Measurements from ENCODE around the gene IMMP2L. TPM values are rescaled to one million over a fixed set of nuclear protein-coding genes. Genes with fewer than 3 reads are reported as not detected.
A peak's percentile ranks its signal among the peaks of the same experiment; 100 is the strongest.

The IMMP2L gene
- total RNA-seq, 1 experiment from 2014 or later = 13.6 TPM

DNA sequence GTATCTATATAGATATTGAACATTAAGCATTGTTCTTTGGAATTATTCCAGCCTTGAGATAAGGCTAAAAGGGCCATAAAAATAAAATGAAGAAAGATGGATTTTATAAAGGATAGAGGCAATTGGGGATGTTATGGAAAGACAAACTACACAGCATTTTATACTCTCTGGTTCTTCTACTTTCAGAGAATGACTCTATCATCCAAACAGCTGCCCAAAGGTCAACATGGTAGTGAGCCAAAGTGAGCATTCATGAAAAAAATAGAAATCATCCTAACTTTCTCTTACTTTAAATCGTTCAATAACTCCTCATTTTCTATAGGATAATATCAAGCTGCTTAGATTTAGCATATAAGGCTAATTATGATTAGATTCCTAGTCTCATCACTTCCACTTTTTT is 25.2 kb downstream of the IMMP2L start (continued):
- TF ChIP-seq, protein P1, sequence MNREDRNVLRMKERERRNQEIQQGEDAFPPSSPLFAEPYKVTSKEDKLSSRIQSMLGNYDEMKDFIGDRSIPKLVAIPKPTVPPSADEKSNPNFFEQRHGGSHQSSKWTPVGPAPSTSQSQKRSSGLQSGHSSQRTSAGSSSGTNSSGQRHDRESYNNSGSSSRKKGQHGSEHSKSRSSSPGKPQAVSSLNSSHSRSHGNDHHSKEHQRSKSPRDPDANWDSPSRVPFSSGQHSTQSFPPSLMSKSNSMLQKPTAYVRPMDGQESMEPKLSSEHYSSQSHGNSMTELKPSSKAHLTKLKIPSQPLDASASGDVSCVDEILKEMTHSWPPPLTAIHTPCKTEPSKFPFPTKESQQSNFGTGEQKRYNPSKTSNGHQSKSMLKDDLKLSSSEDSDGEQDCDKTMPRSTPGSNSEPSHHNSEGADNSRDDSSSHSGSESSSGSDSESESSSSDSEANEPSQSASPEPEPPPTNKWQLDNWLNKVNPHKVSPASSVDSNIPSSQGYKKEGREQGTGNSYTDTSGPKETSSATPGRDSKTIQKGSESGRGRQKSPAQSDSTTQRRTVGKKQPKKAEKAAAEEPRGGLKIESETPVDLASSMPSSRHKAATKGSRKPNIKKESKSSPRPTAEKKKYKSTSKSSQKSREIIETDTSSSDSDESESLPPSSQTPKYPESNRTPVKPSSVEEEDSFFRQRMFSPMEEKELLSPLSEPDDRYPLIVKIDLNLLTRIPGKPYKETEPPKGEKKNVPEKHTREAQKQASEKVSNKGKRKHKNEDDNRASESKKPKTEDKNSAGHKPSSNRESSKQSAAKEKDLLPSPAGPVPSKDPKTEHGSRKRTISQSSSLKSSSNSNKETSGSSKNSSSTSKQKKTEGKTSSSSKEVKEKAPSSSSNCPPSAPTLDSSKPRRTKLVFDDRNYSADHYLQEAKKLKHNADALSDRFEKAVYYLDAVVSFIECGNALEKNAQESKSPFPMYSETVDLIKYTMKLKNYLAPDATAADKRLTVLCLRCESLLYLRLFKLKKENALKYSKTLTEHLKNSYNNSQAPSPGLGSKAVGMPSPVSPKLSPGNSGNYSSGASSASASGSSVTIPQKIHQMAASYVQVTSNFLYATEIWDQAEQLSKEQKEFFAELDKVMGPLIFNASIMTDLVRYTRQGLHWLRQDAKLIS (CRISPR knock-in tag; IDR thresholded peaks at IDR 0.05; ENCODE audit: borderline replicate concordance) = no peak
- TF ChIP-seq, protein P2, sequence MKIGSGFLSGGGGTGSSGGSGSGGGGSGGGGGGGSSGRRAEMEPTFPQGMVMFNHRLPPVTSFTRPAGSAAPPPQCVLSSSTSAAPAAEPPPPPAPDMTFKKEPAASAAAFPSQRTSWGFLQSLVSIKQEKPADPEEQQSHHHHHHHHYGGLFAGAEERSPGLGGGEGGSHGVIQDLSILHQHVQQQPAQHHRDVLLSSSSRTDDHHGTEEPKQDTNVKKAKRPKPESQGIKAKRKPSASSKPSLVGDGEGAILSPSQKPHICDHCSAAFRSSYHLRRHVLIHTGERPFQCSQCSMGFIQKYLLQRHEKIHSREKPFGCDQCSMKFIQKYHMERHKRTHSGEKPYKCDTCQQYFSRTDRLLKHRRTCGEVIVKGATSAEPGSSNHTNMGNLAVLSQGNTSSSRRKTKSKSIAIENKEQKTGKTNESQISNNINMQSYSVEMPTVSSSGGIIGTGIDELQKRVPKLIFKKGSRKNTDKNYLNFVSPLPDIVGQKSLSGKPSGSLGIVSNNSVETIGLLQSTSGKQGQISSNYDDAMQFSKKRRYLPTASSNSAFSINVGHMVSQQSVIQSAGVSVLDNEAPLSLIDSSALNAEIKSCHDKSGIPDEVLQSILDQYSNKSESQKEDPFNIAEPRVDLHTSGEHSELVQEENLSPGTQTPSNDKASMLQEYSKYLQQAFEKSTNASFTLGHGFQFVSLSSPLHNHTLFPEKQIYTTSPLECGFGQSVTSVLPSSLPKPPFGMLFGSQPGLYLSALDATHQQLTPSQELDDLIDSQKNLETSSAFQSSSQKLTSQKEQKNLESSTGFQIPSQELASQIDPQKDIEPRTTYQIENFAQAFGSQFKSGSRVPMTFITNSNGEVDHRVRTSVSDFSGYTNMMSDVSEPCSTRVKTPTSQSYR (CRISPR knock-in tag; IDR thresholded peaks at IDR 0.05) = no peak
- TF ChIP-seq TCF7 (CRISPR knock-in tag; IDR thresholded peaks at IDR 0.05; ENCODE audit: low read depth) = no peak
- no peak for TF ChIP-seq ETV6 (CRISPR knock-in tag; IDR thresholded peaks at IDR 0.05)

DNA sequence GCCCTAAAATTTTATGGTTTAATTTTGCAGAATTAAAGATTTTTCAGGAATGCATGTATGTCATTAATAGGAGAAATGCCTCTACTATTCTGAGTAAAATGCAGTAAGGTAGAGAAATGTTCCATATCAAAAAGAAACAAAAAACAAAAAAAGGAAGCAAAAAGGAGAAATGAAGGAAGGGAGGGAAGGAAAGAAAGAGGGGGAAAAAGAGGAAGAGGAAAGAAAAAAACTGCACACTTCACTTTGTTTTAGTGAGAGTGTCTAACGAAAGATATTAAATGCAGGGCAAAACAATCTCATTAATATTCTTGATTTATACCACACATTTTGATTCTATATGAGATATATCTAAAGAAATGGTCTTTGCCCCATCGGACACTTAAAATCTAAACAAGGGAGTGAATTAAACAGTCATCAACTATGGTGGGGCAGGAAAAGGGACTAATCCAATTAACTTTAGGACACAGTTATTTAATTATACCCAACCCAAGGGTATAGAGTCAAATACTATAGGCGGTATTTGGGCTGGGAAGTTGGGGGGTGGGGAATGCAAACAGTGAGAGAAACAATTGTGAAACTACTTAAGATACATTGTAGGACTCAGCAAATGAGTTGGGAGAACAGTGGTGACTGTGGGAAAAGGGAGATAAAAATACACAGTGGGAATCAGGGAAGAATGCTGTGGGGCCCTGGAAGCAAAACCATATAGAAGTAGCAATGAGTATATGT is 27.0 kb downstream of the IMMP2L start:
- no peak overlapping the region for H3K27ac Mint-ChIP-seq
- no peaks in the 10 kb centered on the region for H3K27me3 Mint-ChIP-seq (ENCODE audit: low read depth)
- TF ChIP-seq, protein P1 (CRISPR knock-in tag; IDR thresholded peaks at IDR 0.05; ENCODE audit: borderline replicate concordance) = no peak
- TF ChIP-seq SMAD4 (CRISPR knock-in tag; IDR thresholded peaks at IDR 0.05) = no peak
- H3K4me3 Mint-ChIP-seq = no peak overlapping the region
- peaks cover 10% of the 10 kb centered on the region for H3K4me1 Mint-ChIP-seq
- ATAC-seq (0 out of 2 replicates have a peak, but pooled peaks have one; percentile 28), DNase-seq (ENCODE audit: low spot score) (no peak)
- no peaks in the 10 kb centered on the region for H3K9me3 Mint-ChIP-seq
- H3K36me3 Mint-ChIP-seq = peaks cover 8% of the 10 kb centered on the region; the same call in 1 of the 2 replicates
- ChIA-PET POLR2A (no interaction called here), CTCF (interaction anchor here (0.6 kb wide), 1 partner anchor 194 kb away, joined by 3 read pairs; no protein-coding TSS in a partner anchor)

DNA sequence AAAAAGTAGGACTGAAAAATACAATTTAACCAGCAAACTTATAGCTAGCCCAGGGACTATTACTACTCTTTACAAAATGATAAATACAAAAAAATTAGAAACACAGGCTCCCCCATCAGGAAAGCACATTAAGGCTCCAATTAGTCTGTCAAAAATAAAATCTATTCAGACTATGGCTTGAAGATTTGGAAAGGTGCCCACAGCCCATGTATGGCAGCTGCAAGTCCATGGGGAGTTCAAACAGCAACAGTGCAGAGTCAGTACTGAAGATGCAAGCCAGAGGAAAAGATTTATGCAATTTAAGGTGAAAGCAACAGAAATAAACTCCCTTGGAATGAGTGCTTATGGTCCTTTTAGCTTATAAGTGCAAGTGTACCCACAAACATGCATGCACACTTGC is 29.7 kb downstream of the IMMP2L start:
- Mint-ChIP-seq H3K4me3 (no peak overlapping the region), H3K36me3 (peaks cover 2% of the 10 kb centered on the region; the same call in 1 of the 2 replicates), H3K4me1 (peaks cover 10% of the 10 kb centered on the region), H3K9me3 (no peaks in the 10 kb centered on the region), H3K27ac (no peak overlapping the region), H3K27me3 (ENCODE audit: low read depth) (no peaks in the 10 kb centered on the region)
- ChIA-PET CTCF (no interaction called here), POLR2A (interaction anchor here (0.6 kb wide), 1 partner anchor 942 kb away, joined by 3 read pairs; no protein-coding TSS in a partner anchor)
- DNase-seq (ENCODE audit: low spot score) (no peak), ATAC-seq (no peak)
- TF ChIP-seq, protein P3, sequence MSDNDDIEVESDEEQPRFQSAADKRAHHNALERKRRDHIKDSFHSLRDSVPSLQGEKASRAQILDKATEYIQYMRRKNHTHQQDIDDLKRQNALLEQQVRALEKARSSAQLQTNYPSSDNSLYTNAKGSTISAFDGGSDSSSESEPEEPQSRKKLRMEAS (CRISPR knock-in tag; IDR thresholded peaks at IDR 0.05) = no peak
- TF ChIP-seq, protein P4, sequence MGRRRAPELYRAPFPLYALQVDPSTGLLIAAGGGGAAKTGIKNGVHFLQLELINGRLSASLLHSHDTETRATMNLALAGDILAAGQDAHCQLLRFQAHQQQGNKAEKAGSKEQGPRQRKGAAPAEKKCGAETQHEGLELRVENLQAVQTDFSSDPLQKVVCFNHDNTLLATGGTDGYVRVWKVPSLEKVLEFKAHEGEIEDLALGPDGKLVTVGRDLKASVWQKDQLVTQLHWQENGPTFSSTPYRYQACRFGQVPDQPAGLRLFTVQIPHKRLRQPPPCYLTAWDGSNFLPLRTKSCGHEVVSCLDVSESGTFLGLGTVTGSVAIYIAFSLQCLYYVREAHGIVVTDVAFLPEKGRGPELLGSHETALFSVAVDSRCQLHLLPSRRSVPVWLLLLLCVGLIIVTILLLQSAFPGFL (CRISPR knock-in tag; IDR thresholded peaks at IDR 0.05; ENCODE audit: borderline replicate concordance) = no peak
- no peak for TF ChIP-seq SOX15 (CRISPR knock-in tag; IDR thresholded peaks at IDR 0.05)
- TF ChIP-seq TEAD4 (CRISPR knock-in tag; IDR thresholded peaks at IDR 0.05) = no peak
- TF ChIP-seq, protein P5, sequence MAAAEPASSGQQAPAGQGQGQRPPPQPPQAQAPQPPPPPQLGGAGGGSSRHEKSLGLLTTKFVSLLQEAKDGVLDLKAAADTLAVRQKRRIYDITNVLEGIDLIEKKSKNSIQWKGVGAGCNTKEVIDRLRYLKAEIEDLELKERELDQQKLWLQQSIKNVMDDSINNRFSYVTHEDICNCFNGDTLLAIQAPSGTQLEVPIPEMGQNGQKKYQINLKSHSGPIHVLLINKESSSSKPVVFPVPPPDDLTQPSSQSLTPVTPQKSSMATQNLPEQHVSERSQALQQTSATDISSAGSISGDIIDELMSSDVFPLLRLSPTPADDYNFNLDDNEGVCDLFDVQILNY (CRISPR knock-in tag; IDR thresholded peaks at IDR 0.05) = no peak
- TF ChIP-seq ZNF396 (CRISPR knock-in tag; IDR thresholded peaks at IDR 0.05; ENCODE audit: borderline replicate concordance) = no peak
- TF ChIP-seq, protein P2 (CRISPR knock-in tag; IDR thresholded peaks at IDR 0.05) = no peak
- TF ChIP-seq GRHL2 (CRISPR knock-in tag; IDR thresholded peaks at IDR 0.05; ENCODE audit: insufficient replicate concordance, severe bottlenecking) = no peak
- no peak for TF ChIP-seq ZBTB21 (CRISPR knock-in tag; IDR thresholded peaks at IDR 0.05; ENCODE audit: borderline replicate concordance)
- TF ChIP-seq SP1 (CRISPR knock-in tag; conservative IDR thresholded peaks at IDR 0.05) = no peak

Measured in WTC11 (cell line).